ENCODE data around the gene CHPF.

Gene CHPF

GRCh38 chr2:219527076-219527394 lies 16.6 kb downstream of the CHPF start:
- POLR2A ChIA-PET (ENCODE audit: low non-redundant PET): no interaction called here
- TF ChIP-seq CTCF (conservative IDR thresholded peaks at IDR 0.05; ENCODE audit: low read depth): no peak
- DNase-seq (ENCODE audit: low spot score): no peak
- CTCF ChIA-PET: interaction anchor here (1.2 to 6.4 kb wide), 3 partner anchors 14 to 124 kb away, joined by 5 to 96 read pairs (median 26); no protein-coding TSS in a partner anchor
- H3K27ac ChIP-seq: no peak overlapping the region

GRCh38 chr2:219526320-219527075 lies 17.1 kb downstream of the CHPF start:
- CTCF ChIA-PET: interaction anchor here (0.6 to 3.7 kb wide), 4 partner anchors 13 to 115 kb away, joined by 3 to 26 read pairs (median 4); no protein-coding TSS in a partner anchor
- no peak for DNase-seq (ENCODE audit: low spot score)
- no peak overlapping the region for H3K27ac ChIP-seq
- POLR2A ChIA-PET (ENCODE audit: low non-redundant PET): no interaction called here
- TF ChIP-seq CTCF (conservative IDR thresholded peaks at IDR 0.05; ENCODE audit: low read depth): no peak

GRCh38 chr2:219525533-219526232 lies 17.9 kb downstream of the CHPF start:
- ChIA-PET CTCF (interaction anchor here (0.6 to 0.9 kb wide), 2 partner anchors 12 to 116 kb away, joined by 3 read pairs; no protein-coding TSS in a partner anchor), POLR2A (ENCODE audit: low non-redundant PET) (no interaction called here)
- no peak for DNase-seq (ENCODE audit: low spot score)
- no peak for TF ChIP-seq CTCF (conservative IDR thresholded peaks at IDR 0.05; ENCODE audit: low read depth)
- H3K27ac ChIP-seq: no peak overlapping the region

- ChIA-PET CTCF (no interaction called here), POLR2A (ENCODE audit: low non-redundant PET) (no interaction called here)
- no peak for TF ChIP-seq CTCF (conservative IDR thresholded peaks at IDR 0.05; ENCODE audit: low read depth)
- no peak overlapping the region for H3K27ac ChIP-seq
- DNase-seq (ENCODE audit: low spot score): no peak
Measured at GRCh38 chr2:219524817-219525216, 18.8 kb downstream of the CHPF start.

- TF ChIP-seq CTCF (conservative IDR thresholded peaks at IDR 0.05; ENCODE audit: low read depth): no peak
- DNase-seq (ENCODE audit: low spot score): no peak
- ChIA-PET POLR2A (ENCODE audit: low non-redundant PET) (no interaction called here), CTCF (interaction anchor here (0.6 to 1.2 kb wide), 2 partner anchors 13 to 132 kb away, joined by 3 read pairs; no protein-coding TSS in a partner anchor)
- H3K27ac ChIP-seq: no peak overlapping the region; the same call in 1 of the 2 replicates
Measured at GRCh38 chr2:219523031-219523671, 20.5 kb downstream of the CHPF start.

Data from RWPE1 (cell line).